NCI-H1417 (cell line): Measurements from ENCODE around the gene CCDC200.
"Not testable (repeated sequence)": the region's sequence is repeated elsewhere in the genome, so short reads cannot be mapped to it uniquely, and the experiment has no call there.

Source experiments
- DNase-seq, 3 experiments: peaks; one replicate each; lab custom pipeline; 2025; lab: John Stamatoyannopoulos, UW

Gene CCDC200

GRCh38 chr17:43216369-43216761 is 12.1 kb downstream of the CCDC200 start:
- DNase-seq, result no peak

DNA sequence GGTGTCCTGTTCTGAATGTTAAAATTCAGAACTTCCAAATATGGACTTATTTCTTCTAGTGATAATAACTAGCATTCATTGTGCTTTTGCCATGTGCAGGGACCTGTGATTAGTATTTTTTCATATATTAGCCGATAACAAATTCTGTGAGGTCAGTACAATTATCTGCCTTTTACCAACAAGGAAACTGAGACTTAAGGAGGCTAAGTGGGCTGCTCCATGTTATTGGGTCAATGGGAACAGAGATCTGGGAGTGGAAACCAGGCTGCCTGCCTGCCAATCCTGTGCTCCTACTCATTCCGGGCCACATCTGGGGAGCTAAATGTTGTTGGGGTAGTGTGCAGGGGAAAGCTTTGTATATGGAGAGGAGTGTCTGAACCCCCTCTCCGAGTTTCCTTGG is 13.1 kb downstream of the CCDC200 start:
- no peak for DNase-seq

GRCh38 chr17:43213545-43213944 is 14.9 kb downstream of the CCDC200 start:
- no peak for DNase-seq

DNA sequence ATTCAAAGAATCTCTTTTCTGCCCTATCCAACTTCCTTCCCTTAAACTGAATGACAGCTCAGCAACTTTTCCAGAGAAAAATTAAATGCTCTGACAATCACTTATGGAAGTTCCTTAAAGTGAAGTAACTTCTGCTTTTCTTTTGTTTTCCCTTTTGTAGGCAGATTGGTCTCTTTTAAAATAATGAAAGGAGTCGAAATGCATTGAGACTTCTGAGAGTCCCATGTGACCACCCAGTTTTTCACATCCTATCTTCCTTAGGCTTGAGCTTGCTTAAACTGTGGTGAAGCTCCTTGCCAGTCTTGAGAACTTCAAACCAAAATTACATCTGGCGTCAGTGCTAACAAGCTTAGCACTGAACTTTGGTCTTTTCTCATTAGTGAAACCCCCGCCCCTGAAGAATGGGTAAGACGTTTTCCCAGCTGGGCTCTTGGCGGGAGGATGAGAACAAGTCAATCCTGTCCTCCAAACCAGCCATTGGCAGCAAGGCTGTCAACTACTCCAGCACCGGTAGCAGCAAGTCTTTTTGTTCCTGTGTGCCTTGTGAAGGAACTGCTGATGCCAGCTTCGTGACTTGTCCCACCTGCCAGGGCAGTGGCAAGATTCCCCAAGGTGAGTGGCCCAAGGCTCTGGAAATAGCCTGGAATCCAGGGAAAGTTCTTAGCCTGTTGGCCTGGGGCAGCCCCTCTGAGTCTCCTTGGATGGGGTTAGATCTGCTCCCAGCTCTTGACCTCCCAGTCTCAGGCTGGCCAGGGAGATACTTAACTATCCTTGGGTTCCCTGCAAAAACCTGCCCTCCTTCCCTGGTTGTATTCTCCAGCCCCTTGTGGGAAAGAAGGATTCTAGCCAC is 15.6 kb downstream of the CCDC200 start:
- DNase-seq, result no peak

DNA sequence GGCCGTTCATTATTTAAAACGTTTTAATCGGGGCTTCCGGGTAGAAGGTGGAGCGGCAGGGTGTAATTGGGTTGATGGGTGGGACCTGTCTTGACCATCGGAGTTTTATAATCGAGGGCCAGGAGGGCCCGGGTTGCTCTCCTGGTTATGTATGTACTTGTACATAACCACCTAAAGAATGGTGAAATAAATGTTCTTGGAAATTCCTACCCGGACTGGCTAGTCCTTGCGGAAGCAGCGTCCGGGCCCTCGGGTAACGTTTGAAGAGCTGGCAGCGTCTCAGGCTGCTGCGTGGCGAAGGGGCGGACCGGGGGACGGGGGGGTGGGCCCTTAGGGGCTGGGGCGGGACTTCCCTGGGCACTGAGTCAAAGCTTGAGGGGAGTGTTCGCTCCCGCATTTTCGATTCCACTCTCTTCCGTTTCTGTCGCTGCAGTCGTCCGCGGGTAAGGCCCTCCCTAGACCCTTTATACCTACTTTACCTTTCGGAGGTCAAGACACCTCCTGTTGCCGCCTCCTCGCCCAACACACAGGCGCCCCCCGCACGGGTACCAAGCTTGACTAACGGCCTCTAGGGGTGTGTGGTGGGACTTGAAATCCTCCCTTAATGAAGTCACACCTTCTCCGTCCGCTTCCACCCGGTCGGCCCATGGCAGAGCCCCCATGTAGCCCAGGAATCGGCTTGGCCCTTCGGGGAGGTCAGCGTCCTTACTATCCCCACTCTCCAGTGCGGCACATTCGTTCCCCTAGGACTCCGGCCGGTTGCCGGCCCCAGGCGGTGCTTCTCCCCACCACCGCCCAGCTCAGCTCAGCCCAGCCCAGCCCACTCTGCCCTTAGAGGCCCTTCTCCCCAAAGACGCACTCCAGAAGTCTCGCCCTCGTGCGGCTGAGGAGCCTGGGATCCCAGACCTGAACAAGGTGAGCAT is 16.7 kb downstream of the CCDC200 start, which contains the start of gene TMEM106A:
TMEM106A (plus strand) TSS at position 396 of the 923 bp plus-strand sequence. CDS start 1,167 bp downstream, outside the sequence.
- DNase-seq, result peak in 1 of 3 experiments; percentile 61

- no peak for DNase-seq
Measured at GRCh38 chr17:43211123-43211479, 17.3 kb downstream of the CCDC200 start.

DNA sequence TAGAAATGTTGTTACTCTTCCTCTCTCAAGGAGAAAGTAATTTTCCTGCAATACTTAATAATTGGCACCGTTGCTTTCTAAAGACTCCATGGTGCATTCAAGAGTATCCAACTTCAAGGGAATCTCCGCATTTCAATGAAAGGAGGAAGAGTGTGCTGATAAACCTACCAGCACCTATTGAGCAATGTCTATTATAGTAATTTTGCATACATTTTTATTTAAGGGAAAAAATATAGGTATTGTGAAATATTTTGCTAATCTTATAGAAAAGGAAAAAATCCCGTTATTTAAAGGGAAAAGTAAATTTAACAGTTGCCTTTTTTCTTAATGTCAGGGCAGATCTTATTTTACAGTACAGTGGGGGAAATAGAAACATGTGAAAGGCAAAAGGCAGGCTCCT is 17.8 kb downstream of the CCDC200 start:
- DNase-seq, result no peak

DNA sequence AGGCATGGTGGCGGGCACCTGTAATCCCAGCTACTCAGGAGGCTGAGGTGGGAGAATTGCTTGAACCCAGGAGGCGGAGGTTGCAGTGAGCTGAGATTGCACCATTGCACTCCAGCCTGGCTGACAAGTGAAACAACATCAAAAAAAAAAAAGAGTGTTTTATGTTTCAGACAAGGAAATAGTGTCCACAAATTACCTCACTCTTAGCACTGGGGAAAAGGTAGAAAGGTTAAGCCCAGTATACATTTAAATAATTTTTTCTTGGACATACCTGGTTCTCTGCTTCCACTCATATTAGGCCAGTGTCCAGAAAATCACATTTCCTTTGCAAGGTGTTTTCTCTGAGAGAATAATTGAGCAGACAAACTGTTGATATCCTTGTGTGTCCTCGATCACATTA is 25.4 kb downstream of the CCDC200 start:
- not testable (repeated sequence) for DNase-seq

- DNase-seq, result no peak
Measured at GRCh38 chr17:43200127-43200526, 28.3 kb downstream of the CCDC200 start.

DNA sequence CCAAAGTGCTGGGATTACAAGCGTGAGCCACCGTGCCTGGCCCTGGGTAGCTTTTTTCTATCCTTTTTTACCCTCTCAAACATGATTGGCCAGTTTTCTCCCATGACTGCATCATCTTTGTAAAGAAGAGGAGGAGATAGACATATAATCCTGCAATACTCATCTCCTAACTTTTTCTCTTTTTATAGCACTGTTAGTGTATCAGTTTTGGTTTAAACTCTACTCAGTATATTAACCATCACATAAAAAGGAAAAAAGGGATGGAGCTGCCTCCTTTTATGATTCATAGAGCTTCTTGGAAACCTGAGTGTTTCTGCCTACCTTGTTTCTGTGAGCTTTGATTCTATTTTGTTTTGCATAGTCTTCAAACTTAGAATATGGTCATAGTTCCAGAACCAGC is 28.8 kb downstream of the CCDC200 start:
- no peak for DNase-seq

GRCh38 chr17:43193251-43193650 is 35.2 kb downstream of the CCDC200 start:
- DNase-seq, result no peak

DNA sequence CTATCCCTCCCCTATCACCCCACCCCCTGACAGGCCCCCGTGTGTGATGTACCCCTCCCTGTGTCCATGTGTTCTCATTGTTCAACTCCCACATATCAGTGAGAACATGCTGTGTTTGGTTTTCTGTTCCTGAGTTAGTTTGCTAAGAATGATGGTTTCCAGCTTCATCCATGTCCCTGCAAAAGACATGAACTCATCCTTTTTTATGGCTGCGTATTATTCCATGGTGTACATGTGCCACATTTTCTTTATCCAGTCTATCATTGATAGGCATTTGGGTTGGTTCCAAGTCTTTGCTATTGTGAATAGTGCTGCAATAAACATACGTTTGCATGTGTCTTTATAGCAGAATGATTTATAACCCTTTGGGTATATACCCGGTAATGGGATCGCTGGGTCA is 41.8 kb downstream of the CCDC200 start:
- not testable (repeated sequence) for DNase-seq

DNA sequence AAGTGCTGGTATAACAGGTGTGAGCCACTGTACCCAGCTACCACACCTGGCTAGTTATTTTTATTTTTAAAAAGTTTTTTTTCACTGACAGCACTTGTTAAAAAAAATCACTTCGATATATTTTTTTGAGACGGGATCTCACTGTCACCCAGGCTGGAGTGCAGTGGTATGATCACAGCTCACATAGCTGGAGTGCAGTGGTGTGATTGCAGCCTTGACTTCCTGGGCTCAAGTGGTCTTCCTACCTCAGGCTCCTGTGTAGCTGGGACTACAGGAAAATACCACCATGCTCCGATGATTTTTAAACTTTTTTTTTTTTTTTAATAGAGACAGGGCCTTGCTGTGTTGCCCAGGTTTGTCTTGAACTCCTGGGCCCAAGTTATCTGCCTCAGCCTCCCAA is 44.5 kb downstream of the CCDC200 start:
- no peak for DNase-seq

GRCh38 chr17:43176119-43176570 is 52.3 kb downstream of the CCDC200 start:
- no peak for DNase-seq

- DNase-seq, result no peak
Measured at GRCh38 chr17:43175213-43176118, 53.0 kb downstream of the CCDC200 start.

DNA sequence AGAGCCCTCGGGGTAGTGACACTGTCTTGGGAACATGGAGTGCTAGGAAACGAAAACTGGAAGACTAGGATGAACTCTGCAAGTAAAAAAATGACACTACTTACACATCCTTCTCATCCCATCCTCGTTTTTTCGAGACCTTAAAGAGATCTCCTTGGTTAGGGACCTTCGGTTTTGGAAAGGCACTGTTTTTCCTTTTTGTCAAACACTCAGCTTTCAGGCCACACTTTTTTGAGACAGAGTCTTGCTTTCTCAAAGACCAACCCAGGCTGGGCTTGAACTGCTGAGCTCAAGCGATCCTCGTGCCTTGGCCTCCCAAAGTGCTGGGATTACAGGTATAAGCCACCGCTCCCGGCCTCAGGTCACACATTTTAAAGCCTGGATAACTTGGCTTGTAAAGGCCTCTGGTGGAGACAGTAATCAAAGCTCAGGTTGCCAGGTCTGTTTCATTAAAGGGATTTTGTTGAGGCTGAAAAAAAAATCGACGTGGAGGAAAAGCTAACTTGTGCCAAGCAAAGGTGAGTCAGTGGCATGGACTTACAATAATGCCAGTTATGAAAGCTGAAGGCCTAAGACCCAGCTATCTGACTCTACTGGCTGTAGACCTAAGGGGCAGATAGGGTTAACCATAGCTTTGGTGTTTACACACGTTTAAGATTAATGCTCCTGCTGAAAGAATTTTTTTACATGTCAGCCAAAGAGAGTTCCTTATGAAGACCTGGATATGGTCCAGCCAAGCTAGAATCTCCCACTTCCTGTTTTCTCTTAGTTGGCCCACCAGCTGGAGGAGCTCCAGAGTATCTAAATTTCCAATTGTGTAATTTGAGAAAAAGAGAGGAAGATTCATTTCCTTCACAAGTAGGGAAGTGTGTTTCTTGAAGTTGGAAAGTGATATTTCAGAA is 56.6 kb downstream of the CCDC200 start:
- peak in 2 of 3 experiments; percentile 17 to 56 for DNase-seq
